Inflammatory macrophage treated with lipopolysaccharide for 4 hours (primary cell): ENCODE measurements around the gene CTAG1A.
"Not testable (repeated sequence)": the region's sequence is repeated elsewhere in the genome, so short reads cannot be mapped to it uniquely, and the experiment has no call there.

Experiments
- DNase-seq: peaks from one replicate; pipeline ENCODE4 v3.0.0-alpha.2; 2020

The CTAG1A gene

GRCh38 chrX:154620767-154621414, 36.0 kb downstream of the CTAG1A start:
- not testable (repeated sequence) for DNase-seq

- not testable (repeated sequence) for DNase-seq
Observed at GRCh38 chrX:154628960-154629359, 44.0 kb downstream of the CTAG1A start.

GRCh38 chrX:154630949-154631348, 46.0 kb downstream of the CTAG1A start:
- not testable (repeated sequence) for DNase-seq

GRCh38 chrX:154633661-154634060, 48.7 kb downstream of the CTAG1A start:
- DNase-seq: not testable (repeated sequence)
